HG03457 (cell line): ENCODE results near the gene TTN.

ENCODE experiments used
- ATAC-seq: cut with Tn5 transposase; IDR thresholded peaks from one replicate; pipeline ENCODE4 v1.9.1; 2021; ENCODE audit warnings: moderate number of reproducible peaks; ENCODE audit not compliant: unreplicated experiment

The TTN gene

DNA sequence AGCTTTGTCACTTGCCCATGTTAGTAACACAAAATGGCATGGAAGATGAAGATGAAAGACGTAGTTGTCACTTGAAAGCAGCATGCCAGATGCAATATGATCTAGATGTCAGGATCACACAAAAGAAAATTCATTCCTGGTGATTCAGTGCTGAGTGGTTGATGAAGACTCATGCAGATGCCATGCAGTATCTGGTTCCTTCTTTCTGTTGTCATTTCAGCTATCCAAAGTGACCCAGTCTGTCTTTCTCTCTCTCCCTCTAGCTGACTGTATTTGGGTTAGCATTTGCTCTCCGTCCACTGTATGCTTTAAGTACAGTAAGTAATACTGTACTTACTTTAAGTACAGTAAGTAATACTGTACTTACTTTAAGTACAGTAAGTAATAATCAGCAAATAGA lies 50.4 kb downstream of the TTN start:
- ATAC-seq = no peak

GRCh38 chr2:178756343-178756742 lies 50.9 kb downstream of the TTN start:
- ATAC-seq = no peak

GRCh38 chr2:178747767-178748166 lies 59.5 kb downstream of the TTN start:
- no peak for ATAC-seq

- ATAC-seq = no peak
These were observed 72.7 kb downstream of the TTN start for GRCh38 chr2:178734518-178734917.

DNA sequence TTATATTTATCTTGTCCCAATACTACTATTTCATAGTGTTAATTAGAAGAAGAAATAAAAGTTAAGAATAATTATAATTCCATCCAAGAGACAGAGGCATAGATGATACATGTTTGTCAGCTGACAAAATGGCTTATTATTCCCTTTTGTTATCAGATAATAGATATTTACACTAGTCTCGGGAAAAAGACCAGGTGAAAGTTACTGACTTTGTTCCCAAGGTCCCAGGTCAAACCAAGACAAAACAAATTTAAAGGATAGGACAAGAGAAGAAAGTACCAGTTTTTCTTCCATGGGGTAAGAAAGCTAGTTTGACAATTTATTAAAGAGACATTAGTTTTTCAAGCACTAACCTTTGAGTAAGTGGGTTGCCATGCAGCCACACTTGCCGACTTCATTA lies 73.2 kb downstream of the TTN start:
- no peak for ATAC-seq

GRCh38 chr2:178732913-178733312 lies 74.3 kb downstream of the TTN start:
- no peak for ATAC-seq

- ATAC-seq = no peak
These were observed 75.9 kb downstream of the TTN start for GRCh38 chr2:178731300-178731699.

DNA sequence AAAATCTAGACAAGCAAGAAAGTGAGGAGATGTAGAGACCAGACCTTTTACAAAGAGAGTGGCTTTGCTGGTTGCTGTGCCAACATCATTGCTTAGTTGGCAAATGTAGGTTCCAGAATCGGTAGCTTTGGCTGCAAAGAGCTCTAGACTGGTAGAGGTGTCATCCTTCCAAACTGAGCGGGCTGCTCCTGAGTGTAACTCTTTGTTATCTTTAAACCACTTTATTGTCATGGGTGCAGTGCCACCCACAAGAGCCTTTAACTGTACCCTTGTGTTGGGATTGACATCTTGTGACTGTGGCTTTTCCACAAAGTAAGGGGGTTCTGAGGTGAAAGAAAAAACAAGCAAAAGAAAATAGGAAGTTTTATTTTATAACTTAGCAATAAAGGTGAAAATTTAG lies 77.2 kb downstream of the TTN start:
- no peak for ATAC-seq

- no peak for ATAC-seq
These were observed 83.4 kb downstream of the TTN start for GRCh38 chr2:178723786-178724346.

- ATAC-seq = no peak
These were observed 84.9 kb downstream of the TTN start for GRCh38 chr2:178722296-178722695.

DNA sequence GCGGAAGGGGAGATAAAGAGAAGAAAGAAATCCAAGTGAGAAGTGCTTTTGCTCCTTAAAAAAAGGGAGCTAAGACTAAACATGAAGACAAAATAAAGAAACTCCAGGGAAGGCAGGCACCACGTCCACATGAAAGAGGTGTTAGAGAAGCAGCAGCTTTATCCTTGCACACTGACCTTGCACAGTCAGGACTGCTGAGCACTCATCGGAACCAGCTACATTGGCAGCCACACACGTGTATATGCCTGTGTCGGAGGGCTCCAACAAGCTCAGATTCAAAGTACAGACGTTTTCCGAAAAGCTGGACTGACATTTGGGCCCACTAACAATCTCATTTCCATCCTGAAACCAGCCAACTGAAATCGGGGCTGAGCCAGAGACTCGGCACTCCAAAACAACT lies 88.2 kb downstream of the TTN start:
- no peak for ATAC-seq

DNA sequence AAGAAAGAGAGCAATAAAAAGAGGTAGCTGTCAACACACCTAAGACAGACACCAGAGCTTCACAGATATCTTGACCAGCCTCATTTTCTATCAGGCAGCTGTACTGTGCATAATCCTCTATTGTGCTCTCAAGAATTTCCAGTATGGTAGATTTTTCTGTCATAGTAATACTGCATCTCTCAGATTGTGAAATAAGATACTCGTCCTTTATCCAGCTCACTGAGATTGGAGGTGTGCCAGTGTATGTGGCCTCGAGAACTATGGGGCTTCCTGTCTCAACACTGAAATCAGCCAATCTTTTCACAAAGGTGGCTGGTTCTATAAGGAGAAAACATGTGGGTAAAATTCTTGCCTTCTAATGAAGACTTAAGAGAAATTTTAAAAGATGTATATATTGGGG lies 88.9 kb downstream of the TTN start:
- no peak for ATAC-seq

DNA sequence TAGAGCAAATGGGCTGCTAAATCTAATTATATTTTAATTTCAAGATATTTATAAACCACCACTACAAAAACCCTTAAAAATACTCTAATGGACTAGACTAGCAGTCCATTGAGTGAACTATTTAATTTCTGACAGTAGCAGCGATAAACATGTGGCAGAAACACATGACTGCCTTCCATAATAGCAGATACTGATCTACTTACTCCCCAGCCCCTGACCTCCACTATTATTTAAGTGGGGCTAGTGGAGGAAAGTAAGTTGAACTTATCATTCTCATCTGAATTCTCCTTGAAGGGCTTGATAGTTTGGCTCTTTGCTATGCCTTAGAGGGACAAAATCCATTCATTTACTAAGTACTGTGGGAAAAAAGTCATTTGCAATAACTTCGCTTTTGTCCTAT lies 90.8 kb downstream of the TTN start:
- ATAC-seq = no peak

DNA sequence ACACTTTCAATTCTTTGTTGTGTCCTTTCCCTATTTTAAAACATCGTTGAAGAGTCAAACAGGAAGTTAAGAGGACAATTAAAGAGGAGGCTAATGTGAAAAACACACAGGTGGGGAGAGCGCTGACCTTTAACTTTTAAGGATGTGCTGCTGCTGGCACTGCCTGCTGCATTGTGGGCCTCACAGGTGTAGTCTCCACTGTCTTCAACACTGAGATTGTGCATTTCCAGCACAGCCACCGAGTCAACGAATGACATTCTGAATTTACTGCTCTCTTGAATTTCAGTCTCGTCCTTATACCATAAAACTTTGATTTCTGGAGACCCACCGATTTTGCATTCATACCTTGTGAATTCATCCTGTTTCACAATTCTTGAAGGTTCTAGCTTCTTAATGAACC lies 91.9 kb downstream of the TTN start:
- ATAC-seq = no peak

DNA sequence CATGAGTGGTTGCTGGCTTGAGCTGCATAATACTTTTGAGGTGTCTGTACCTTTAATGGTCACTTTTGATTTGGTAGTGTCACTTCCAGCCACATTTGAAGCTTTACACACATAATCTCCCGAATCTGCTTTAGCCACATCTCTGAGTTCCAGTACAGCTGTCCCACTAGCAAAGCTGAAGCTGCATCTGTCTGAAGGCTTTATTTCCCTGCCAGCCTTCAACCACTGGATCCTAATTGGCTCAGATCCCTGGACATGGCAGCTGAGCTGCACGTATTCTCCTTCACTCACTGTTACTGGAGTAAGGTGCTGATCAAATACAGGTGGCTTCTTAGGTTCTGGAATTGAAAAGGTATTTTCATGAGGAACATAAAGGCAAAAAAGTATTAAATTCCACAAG lies 99.7 kb downstream of the TTN start:
- ATAC-seq = no peak

DNA sequence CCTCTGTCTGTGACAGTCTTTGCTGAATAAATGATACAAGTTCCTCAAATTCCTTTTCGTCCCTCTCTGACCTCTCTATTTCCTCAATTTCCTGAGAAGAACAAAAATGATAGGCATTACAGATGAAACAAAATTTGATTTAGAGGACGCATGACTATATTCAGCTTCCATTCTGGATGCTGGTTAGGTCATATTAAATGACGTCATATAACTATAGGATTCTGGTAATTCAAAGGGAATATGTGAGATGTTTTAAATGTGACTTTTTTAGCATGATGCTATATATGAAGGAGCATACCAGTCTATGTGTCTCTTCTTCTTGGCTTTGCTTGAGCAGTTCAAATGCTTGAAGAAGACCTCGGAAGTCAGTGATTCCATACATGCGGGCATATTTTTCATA lies 102.3 kb downstream of the TTN start:
- no peak for ATAC-seq

GRCh38 chr2:178702361-178702760 lies 104.9 kb downstream of the TTN start:
- ATAC-seq = no peak

DNA sequence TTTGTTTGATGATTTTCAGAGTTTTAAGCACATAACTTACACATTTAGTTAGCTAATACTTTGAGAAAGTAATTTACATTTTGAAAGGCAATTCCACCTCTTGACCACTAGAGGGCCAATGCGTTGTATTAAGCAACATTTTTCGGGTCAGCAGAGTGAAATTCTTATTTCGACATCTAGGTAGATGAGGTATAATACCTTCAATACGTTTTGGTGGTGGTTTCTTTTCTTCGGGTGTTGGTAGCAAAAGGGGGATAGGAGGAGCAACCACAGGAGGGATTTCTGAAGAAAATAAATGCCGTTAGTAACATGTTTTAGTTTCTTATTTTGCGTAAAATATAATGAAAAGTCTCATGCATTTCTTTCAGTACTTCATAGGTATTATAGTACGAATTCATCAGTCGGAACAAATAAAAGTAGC lies 106.3 kb downstream of the TTN start:
- no peak for ATAC-seq

- ATAC-seq = no peak
These were observed 107.1 kb downstream of the TTN start for GRCh38 chr2:178700136-178700535.

DNA sequence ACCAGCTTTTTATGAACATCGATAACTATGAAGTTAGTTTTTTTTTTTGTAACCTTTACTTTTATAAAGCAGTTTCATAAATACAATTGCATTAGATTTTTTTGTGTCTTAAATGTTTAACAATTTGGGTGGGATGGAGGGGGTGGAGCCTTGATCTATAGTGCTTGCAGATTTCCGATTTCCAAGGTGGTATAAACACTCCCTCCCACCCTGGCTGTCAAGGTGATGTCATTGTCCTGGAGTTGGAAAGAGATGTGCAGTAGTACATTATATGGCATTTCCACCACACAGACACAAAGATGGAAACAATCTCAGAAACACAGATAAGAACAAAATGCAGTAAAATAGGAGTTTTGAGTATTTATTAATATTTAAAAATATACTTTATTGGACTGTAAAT lies 114.4 kb downstream of the TTN start:
- no peak for ATAC-seq

GRCh38 chr2:178689808-178690207 lies 117.4 kb downstream of the TTN start:
- no peak for ATAC-seq

DNA sequence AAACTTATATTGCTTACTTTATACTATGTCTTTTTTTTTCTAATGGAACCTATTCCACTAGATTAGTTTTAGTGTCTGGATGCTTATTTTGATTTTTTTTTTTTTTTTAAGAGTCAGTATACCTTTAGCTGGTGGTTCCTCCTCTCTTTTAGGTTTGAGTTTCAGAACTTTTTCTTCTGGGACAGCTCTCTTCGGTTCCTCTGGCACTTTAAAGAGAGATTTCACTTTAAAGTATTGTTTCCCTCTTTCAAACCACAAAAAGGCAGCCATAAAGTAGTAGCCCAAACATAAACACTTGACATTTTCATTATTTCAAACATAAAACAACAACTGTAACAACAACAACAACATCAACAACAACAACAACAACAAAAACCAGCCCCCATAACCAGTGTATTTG lies 123.3 kb downstream of the TTN start:
- ATAC-seq = no peak

DNA sequence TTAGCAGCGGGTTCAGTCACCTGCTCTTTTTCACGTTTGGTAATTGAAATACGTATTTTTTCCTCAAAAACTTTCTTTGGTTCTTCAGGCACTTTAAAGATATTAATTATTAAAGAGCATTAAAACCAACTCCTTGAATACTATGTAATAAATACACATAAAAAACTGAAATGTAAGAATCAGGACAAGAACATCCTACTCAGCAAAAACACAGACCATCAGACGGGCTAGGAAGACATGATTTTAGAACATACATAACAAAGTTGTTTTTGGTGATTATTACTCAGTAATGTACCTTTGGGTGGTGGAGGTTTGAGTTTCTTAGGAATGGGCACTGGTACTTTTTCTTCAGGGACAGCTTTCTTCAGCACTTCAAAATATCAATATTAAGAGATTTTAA lies 126.1 kb downstream of the TTN start:
- ATAC-seq = no peak

DNA sequence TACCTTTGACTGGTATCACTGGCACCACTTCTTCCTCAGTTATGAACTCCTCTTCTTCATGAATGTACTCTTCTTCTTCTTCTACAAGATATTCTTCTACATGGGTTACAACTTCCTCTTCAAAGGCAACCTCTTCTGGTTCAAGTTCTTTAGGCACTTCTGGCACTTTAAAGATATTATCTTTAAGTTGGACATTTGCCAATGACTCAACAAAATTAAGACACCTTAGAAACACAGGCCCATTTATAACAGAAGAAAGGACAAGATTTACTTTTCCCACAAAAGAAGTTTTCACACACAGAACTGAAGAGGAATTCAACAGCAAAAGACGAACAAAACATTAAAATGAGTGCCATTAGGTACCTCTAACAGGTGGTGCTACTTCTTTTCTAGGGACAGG lies 127.3 kb downstream of the TTN start:
- no peak for ATAC-seq
